C4-2B (cell line): ENCODE data around the gene CASP1.

ENCODE experiments used
- H3K27ac ChIP-seq: fragments of 450-650 bp; 2 replicates; pipeline ENCODE4 v1.5.1; 2017
- CTCF ChIP-seq: fragments of 450-650 bp; conservative IDR thresholded peaks from 2 replicates; pipeline ENCODE4 v1.5.1; 2017; ENCODE audit warnings: mild to moderate bottlenecking
- ZFX ChIP-seq: fragments of 450-650 bp; IDR thresholded peaks from 2 replicates; pipeline ENCODE4 v1.6.1; 2017

The CASP1 gene

DNA sequence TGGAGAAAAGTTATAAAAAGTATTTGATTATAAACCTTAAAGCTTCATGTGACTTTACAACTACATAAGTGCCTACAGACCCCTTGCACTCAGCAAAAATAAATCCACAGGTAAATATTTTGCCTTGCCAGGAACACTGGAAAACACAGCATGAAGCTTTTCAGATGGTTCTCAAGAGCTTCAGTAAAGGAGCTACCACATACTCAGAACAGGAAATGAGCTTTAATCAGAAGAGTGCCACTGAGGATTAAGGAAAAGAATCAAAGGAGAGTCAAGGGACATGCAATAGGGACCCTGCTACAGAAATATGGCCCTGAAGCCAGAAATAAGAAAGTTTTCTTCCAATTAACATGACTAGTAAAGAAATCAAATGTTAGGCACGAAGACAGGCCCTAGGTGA is 1.2 kb downstream of the CASP1 start:
- TF ChIP-seq ZFX (no peak), CTCF (no peak)
- H3K27ac ChIP-seq, result no peak overlapping the region

DNA sequence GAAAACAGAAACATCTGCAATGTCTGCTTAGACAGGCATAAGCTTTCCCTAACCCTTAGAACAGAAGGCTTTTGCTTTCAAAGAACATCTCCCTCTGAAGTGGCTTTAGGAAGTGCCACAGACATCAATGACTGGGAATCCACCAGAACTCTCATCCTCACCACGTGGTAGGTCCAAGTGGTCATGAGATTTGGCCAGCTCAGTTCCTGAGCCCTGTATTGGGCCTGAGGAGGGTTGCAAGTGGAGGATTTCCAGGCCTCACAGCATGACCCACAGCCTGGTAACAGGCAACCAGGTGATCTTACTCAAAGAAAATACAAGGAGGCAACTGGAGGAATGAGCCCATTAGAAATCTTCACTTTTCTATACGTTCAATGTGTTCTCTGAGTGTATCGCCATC is 1.6 kb downstream of the CASP1 start:
- TF ChIP-seq CTCF (no peak), ZFX (no peak)
- no peak overlapping the region for H3K27ac ChIP-seq

DNA sequence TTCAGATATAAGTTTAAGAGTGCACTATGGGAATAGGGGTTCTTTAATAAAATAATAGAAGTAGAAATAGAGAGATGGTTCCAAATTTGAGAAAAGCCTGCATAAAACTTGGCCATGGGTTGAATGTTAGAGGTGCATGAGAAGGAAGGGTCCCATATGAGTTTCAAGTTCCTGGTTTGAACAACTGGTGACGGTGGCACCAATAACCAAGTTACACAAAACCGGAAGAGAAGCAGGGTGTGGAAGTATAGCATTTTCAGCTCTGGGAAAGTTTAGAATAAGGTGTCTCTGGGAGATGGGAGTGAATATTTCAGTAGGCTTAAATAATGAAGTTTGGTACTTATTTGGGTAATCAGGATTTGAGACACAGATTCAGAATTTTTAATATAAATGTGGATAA is 2.4 kb downstream of the CASP1 start:
- TF ChIP-seq CTCF (no peak), ZFX (no peak)

GRCh38 chr11:105027678-105028077 is 7.3 kb downstream of the CASP1 start:
- H3K27ac ChIP-seq, result no peak overlapping the region
- TF ChIP-seq CTCF (no peak), ZFX (no peak)

More for the DNA sequence above, 2.4 kb downstream of the CASP1 start:
- no peak overlapping the region for H3K27ac ChIP-seq

DNA sequence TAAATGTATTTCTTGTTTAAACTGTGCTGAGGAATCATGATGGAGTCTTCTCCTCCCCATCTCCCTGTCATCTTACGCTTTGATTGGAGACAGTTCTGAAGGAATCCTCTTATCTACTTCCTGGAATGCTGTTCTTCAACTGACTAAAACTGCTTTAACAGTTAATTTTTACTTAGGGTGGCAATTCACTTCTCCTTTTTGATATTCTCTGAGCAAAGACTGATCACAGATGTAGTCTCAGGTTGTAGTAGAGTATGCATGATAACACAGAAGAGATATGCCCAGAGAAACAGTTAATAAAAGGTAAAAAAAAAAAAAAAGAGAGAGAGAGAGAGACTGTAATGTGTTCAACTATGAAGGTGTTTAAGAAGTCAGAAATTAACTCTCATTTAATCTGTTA is 10.6 kb downstream of the CASP1 start:
- no peak overlapping the region for H3K27ac ChIP-seq
- no peak for TF ChIP-seq CTCF
- TF ChIP-seq ZFX, result no peak

DNA sequence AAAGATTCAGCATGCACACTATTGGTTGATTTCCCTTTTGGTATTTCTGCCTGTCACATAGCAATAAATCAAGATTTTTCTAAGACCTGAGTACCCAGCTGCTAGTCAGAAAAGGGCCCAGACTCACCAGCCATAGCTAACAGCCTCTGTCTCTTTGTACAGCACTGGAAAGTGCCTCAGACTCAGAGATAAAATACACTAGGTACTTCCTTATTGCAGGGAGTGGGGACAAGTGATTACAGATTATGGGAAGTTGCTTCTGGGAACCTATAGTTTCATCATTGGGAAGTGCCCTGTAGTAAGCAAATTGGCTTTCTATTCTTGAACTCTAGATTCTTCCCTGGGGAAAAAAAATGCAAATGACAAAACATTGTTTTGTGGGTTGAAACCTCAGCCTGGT is 11.9 kb downstream of the CASP1 start, which contains the start of gene CASP5:
TSS of gene CASP5 (minus strand) at position 166 of the 400 bp plus-strand sequence. CDS start at position 134, 32 bp downstream.
- H3K27ac ChIP-seq, result no peak within 1 kb of the TSS
- TF ChIP-seq ZFX (no peak), CTCF (no peak)

- no peak overlapping the region for H3K27ac ChIP-seq
- TF ChIP-seq ZFX, result no peak
- TF ChIP-seq CTCF, result no peak
These were observed 12.4 kb downstream of the CASP1 start for GRCh38 chr11:105022527-105022926.
